G401.6 (cell line): ENCODE data around the gene GARIN5A.

Experiments used
- FAIRE-seq: peaks from 2 replicates; lab custom pipeline; 2012; peaks lifted over from hg19 to GRCh38; lab: Jason Lieb, UNC

GARIN5A gene

GRCh38 chr19:50476224-50476906, at the start of gene GARIN5A, which contains the start of gene EMC10:
TSS of gene GARIN5A (minus strand) at chr19:50476848. CDS start at chr19:50476388, 460 bp downstream.
TSS of gene EMC10 (plus strand) at chr19:50476507. CDS start at chr19:50476545, 38 bp downstream.
- FAIRE-seq: no peak

GRCh38 chr19:50522881-50523280, 46.2 kb upstream of the GARIN5A start:
- no peak for FAIRE-seq

- no peak for FAIRE-seq
Measured at GRCh38 chr19:50520822-50521465, 44.3 kb upstream of the GARIN5A start.

- no peak for FAIRE-seq
Measured at GRCh38 chr19:50519006-50519575, 42.4 kb upstream of the GARIN5A start.

GRCh38 chr19:50518091-50519005, 41.7 kb upstream of the GARIN5A start:
- FAIRE-seq: no peak

- FAIRE-seq: no peak
Measured at GRCh38 chr19:50517704-50518075, 41.0 kb upstream of the GARIN5A start.

- no peak for FAIRE-seq
Measured at GRCh38 chr19:50516964-50517703, 40.5 kb upstream of the GARIN5A start.

- FAIRE-seq: no peak
Measured at GRCh38 chr19:50516456-50516855, 39.8 kb upstream of the GARIN5A start.

- no peak for FAIRE-seq
Measured at GRCh38 chr19:50515168-50515561, 38.5 kb upstream of the GARIN5A start.

GRCh38 chr19:50514346-50515167, 37.9 kb upstream of the GARIN5A start:
- no peak for FAIRE-seq

- no peak for FAIRE-seq
Measured at GRCh38 chr19:50513746-50514345, 37.2 kb upstream of the GARIN5A start, which contains the start of gene ASPDH. TSS of gene ASPDH (minus strand) at chr19:50513913. CDS start at chr19:50513823, 90 bp downstream.

GRCh38 chr19:50512999-50513745, 36.5 kb upstream of the GARIN5A start:
- FAIRE-seq: no peak

GRCh38 chr19:50512112-50512998, 35.7 kb upstream of the GARIN5A start:
- FAIRE-seq: no peak

- peak; percentile 98 for FAIRE-seq
Measured at GRCh38 chr19:50511069-50511822, 34.6 kb upstream of the GARIN5A start, which contains the start of gene JOSD2. TSS of gene JOSD2 (minus strand) at chr19:50511191. CDS start at chr19:50510431, 760 bp downstream.

- FAIRE-seq: no peak
Measured at GRCh38 chr19:50510700-50511068, 34.0 kb upstream of the GARIN5A start.

GRCh38 chr19:50510121-50510670, 33.5 kb upstream of the GARIN5A start:
- FAIRE-seq: no peak

- no peak for FAIRE-seq
Measured at GRCh38 chr19:50509366-50509765, 32.7 kb upstream of the GARIN5A start.
